Sigmoid colon (tissue), 7 donors: ENCODE data around the gene SLC22A6. TPM values are rescaled to one million over a fixed set of nuclear protein-coding genes. Genes with fewer than 3 reads are reported as not detected.

Experiments
- DNase-seq: peaks from one replicate; pipeline ENCODE4 v3.0.0-alpha.2; 2019
- H3K27ac ChIP-seq, 4 donors: fragments of 200-600 bp; sonication (generic); one replicate each; pipeline ENCODE4 v1.5.1; 2016 to 2019; ENCODE audit warnings: mild to moderate bottlenecking in 1 of 4
- H3K27me3 ChIP-seq, 3 donors: fragments of 200-600 bp; sonication (generic); one replicate each; pipeline ENCODE4 v1.5.1; 2019; ENCODE audit warnings: mild to moderate bottlenecking in 1 of 3
- H3K36me3 ChIP-seq, 4 donors: fragments of 200-600 bp; sonication (generic); one replicate each; pipeline ENCODE4 v1.5.1; 2016 to 2019
- H3K4me1 ChIP-seq, 4 donors: fragments of 200-600 bp; sonication (generic); one replicate each; pipeline ENCODE4 v1.5.1; 2017 to 2019
- H3K4me3 ChIP-seq, 4 donors: fragments of 200-600 bp; sonication (generic); one replicate each; pipeline ENCODE4 v1.5.1; 2017 to 2019; ENCODE audit warnings: mild to moderate bottlenecking in 2 of 4, moderate library complexity in 1 of 4
- H3K9me3 ChIP-seq, 4 donors: fragments of 200-600 bp in 3 of 4; sonication (generic) in 3 of 4; one replicate each; pipeline versions ENCODE4 v1.5.1 to v1.6.1; 2013 to 2019
- EP300 ChIP-seq, 4 donors: sonication (generic); formaldehyde crosslinking; IDR thresholded peaks; one replicate each; pipeline ENCODE4 v1.6.1; 2017; ENCODE audit warnings: antibody characterized with exemption in 4 of 4
- POLR2A ChIP-seq, 2 donors: fragments of 450-650 bp; IDR thresholded peaks; one replicate each; pipeline ENCODE4 v1.6.1; 2016; ENCODE audit warnings: antibody characterized with exemption in 2 of 2, mild to moderate bottlenecking in 2 of 2, moderate library complexity in 2 of 2
- POLR2AphosphoS5 ChIP-seq, 4 donors: sonication (generic); formaldehyde crosslinking; IDR thresholded peaks; one replicate each; pipeline ENCODE4 v1.6.1; 2017; ENCODE audit warnings: antibody characterized with exemption in 4 of 4
- WGBS, 2 donors: extraction: QIAGEN DNeasy Blood & Tissue Kit; methylation state at CpG; one replicate each; pipeline ENCODE4 v1.1.7; 2013; 5-methylcytosine and 5-hydroxymethylcytosine counted together
- intact Hi-C: fragments of 100-400 bp; cut with DNase I; formaldehyde crosslinking; loops from one replicate; pipeline ENCODE4 v1.15.1; 2023
- polyA plus RNA-seq, 3 donors: library from polyadenylated mRNA; stranded (reverse); fragments of 200-250 nt; gene quantifications; one replicate each; pipeline ENCODE4 v1.2.3, GENCODE V29; 2013
- total RNA-seq, 4 donors: library from RNA; depleted of rRNA; stranded (reverse); fragments of >200 nt; gene quantifications; one replicate each; pipeline ENCODE4 v1.1.0, GENCODE V29; 2016
- TF ChIP-seq, protein P1 (sequence below), 4 experiments: fragments of 450-650 bp in 3 of 4; fragments of 200-600 bp in 1 of 4; IDR thresholded peaks; one replicate each; pipeline ENCODE4 v1.5.1; 2016 to 2019; ENCODE audit warnings: antibody characterized with exemption in 4 of 4, mild to moderate bottlenecking in 3 of 4, moderate library complexity in 2 of 4
- donor health status: healthy with polysubstance abuse.
- donor health status: Bipolar disorder and iron deficiency.
- donor health status: healthy.

The SLC22A6 gene
- total and polyA plus RNA-seq, 7 donors: not detected

DNA sequence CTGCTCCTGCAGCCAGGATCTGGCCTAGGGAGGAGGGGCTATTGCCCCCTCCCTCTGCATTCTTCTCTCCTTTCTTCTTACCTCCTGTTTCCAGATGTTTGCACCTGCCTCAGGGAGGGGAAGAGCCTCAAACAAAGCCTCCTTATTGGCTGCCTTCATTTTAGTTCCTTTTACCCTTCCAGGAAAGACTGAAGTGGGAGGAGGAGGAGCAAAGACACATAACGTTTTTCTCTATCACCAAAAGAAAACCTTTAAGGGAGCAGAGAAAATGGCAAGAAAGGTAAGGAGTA, 50.3 kb downstream of the SLC22A6 start:
- no peaks in the 10 kb centered on the region for H3K4me1 ChIP-seq
- no peaks in the 10 kb centered on the region for H3K36me3 ChIP-seq
- 27 to 33% methylated on average over 1 of the region's 1 CpG for WGBS, 2 donors
- intact Hi-C loops: no loop called here
- TF ChIP-seq POLR2AphosphoS5 (IDR thresholded peaks at IDR 0.05) (no peak), EP300 (IDR thresholded peaks at IDR 0.05) (no peak), POLR2A (IDR thresholded peaks at IDR 0.05) (no peak)
- TF ChIP-seq, protein P1, sequence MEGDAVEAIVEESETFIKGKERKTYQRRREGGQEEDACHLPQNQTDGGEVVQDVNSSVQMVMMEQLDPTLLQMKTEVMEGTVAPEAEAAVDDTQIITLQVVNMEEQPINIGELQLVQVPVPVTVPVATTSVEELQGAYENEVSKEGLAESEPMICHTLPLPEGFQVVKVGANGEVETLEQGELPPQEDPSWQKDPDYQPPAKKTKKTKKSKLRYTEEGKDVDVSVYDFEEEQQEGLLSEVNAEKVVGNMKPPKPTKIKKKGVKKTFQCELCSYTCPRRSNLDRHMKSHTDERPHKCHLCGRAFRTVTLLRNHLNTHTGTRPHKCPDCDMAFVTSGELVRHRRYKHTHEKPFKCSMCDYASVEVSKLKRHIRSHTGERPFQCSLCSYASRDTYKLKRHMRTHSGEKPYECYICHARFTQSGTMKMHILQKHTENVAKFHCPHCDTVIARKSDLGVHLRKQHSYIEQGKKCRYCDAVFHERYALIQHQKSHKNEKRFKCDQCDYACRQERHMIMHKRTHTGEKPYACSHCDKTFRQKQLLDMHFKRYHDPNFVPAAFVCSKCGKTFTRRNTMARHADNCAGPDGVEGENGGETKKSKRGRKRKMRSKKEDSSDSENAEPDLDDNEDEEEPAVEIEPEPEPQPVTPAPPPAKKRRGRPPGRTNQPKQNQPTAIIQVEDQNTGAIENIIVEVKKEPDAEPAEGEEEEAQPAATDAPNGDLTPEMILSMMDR (IDR thresholded peaks at IDR 0.05): no peak
- H3K9me3 ChIP-seq: no peaks in the 10 kb centered on the region
- H3K4me3 ChIP-seq: no peak overlapping the region
- H3K27ac ChIP-seq: no peak overlapping the region
- no peak for DNase-seq
- H3K27me3 ChIP-seq: no peaks in the 10 kb centered on the region

DNA sequence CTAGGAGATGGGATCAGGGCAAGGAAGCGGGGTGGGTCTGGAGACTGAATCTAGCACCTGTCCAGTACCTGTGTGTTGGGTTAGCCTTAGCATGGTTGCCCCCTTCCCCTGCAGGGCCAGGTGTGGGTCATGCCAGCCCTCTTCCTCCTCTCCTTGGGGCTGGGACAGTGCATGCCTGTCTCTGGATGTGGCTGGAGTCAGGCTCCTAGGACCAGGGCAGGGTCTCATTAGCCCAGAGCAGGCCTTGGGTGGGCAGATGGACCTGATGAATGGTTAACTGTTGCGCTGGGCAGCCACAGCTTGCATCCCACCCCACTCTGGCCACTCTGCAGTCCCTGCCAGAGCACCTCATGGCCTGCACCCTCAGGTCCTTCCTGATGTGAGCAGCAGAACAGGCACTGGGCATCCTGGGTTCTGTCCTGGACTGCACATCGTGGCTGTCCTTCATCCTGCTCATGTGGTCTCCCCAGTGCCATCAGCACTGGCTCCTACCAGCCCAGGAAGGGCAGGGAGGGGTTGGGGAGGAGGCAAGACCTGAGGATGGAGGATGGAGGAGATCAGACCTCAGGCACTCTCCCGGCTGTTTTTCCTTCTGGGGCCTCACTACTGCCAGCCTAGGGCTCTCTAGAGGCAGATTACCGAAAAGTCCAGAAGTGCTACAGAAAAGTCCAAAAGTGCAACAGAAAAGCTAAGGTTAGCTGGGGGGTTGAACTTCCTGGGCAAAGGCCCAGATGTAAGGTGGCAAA, 50.8 kb downstream of the SLC22A6 start:
- Histone ChIP-seq H3K27ac (no peak overlapping the region), H3K4me3 (no peak overlapping the region), H3K9me3 (no peaks in the 10 kb centered on the region), H3K36me3 (no peaks in the 10 kb centered on the region), H3K27me3 (no peaks in the 10 kb centered on the region), H3K4me1 (no peaks in the 10 kb centered on the region)
- intact Hi-C loops: no loop called here
- TF ChIP-seq POLR2AphosphoS5 (IDR thresholded peaks at IDR 0.05) (no peak), POLR2A (IDR thresholded peaks at IDR 0.05) (no peak)
- no peak for DNase-seq
- 92% methylated on average over 5 of the region's 5 CpGs for WGBS, 2 donors

DNA sequence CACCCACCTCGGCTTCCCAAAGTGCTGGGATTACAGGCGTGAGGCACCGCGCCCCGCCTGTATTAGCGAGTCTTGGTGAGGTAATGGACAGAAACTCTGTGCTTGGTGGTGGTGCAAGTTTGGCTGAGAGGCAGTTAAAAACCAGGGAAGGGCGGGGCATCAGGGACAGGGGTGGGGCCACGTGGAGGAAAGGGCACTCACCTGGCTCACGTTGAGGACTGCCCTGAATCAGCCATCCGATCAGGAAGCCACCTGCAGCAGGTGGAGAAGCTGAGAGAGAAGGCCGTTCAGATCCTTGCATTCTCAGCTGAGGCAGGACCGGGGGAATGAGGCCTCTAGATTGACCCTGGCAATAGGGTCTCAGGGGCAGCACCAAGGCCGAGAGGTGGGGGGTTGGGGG, 51.5 kb downstream of the SLC22A6 start:
- no peaks in the 10 kb centered on the region for H3K36me3 ChIP-seq
- H3K4me1 ChIP-seq: no peaks in the 10 kb centered on the region
- DNase-seq: no peak
- H3K9me3 ChIP-seq: no peaks in the 10 kb centered on the region
- H3K27me3 ChIP-seq: no peaks in the 10 kb centered on the region
- no peak overlapping the region for H3K4me3 ChIP-seq
- no peak for TF ChIP-seq EP300 (IDR thresholded peaks at IDR 0.05)
- no peak for TF ChIP-seq POLR2A (IDR thresholded peaks at IDR 0.05)
- TF ChIP-seq POLR2AphosphoS5 (IDR thresholded peaks at IDR 0.05): no peak
- TF ChIP-seq, protein P1 (IDR thresholded peaks at IDR 0.05): no peak
- 51 to 77% methylated on average over 13 of the region's 13 CpGs for WGBS, 2 donors
- intact Hi-C loops: no loop called here
- no peak overlapping the region for H3K27ac ChIP-seq

DNA sequence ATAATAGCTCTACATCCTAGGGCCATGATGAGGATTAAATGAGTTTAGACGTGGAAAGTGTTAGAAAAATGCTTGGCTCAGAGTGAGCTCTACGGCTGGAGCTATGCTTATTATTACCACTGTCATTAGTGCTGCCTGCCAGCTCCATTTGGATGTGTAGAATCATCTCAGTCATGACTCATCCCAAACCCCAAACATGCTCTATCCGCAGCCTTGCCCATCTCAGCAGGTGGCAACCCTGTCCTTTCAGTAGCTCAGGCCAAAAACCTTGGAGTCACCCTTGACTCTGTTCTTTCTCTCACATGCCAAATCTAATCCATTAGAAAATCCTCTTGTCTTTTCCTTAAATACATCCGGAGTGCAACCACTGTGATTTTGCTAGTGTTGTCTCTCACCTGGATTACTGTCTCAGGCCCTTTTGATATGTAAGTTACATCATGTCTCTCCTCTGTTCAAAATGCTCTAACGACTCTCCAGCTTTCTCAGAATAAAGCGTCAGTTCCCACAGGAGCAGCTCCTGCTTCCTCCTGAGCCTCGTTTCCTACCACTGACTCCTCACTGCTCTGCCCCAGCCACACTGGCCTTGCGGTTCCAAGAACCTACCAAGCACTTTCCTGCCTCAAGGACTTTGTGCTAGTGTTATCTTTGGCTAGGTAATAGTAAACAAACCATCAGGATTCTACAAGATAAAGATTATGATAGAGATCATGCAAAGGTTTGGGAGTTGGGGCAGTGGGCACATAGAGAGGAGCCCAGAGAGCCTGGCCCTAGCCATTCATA, 53.1 kb downstream of the SLC22A6 start:
- Histone ChIP-seq H3K27me3 (peaks cover 7 to 10% (median 9%) of the 10 kb centered on the region in 3 donors), H3K4me3 (no peak overlapping the region), H3K27ac (no peak overlapping the region), H3K4me1 (peaks cover 0 to 4% (median 3%) of the 10 kb centered on the region in 4 donors), H3K36me3 (no peaks in the 10 kb centered on the region), H3K9me3 (no peaks in the 10 kb centered on the region)
- intact Hi-C loops: no loop called here
- no peak for DNase-seq
- 46 to 65% methylated on average over 8 of the region's 8 CpGs for WGBS, 2 donors
- TF ChIP-seq, protein P1 (IDR thresholded peaks at IDR 0.05): no peak
- TF ChIP-seq EP300 (IDR thresholded peaks at IDR 0.05) (no peak), POLR2A (IDR thresholded peaks at IDR 0.05) (no peak), POLR2AphosphoS5 (IDR thresholded peaks at IDR 0.05) (no peak)

DNA sequence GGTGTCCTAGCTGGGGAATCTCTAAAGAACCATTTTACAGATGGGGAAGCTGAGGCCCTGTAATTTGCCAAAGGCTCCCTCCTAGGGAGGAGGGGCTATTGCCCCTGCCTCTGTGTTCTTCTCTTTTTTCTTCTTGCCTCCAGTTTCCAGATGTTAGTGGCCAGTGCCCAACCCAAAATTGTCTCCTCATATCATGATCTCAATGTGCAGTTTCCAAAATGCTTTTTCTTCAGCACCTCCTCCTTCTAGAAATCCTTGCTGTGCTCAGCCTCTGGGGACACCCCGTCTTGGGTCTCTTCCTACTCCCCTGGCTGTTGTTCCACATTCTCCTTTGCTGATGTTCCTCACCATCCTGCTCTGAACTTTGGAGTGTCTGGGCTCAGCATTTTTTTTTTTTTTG, 54.1 kb downstream of the SLC22A6 start:
- WGBS, 2 donors: 58 to 65% methylated on average over 1 of the region's 1 CpG
- peaks cover 0 to 15% (median 13%) of the 10 kb centered on the region in 4 donors for H3K4me1 ChIP-seq
- DNase-seq: no peak
- no peak overlapping the region for H3K4me3 ChIP-seq
- intact Hi-C loops: no loop called here
- peaks cover 17 to 20% (median 19%) of the 10 kb centered on the region in 3 donors for H3K27me3 ChIP-seq
- no peaks in the 10 kb centered on the region for H3K9me3 ChIP-seq
- H3K36me3 ChIP-seq: no peaks in the 10 kb centered on the region
- no peak for TF ChIP-seq EP300 (IDR thresholded peaks at IDR 0.05)
- TF ChIP-seq, protein P1 (IDR thresholded peaks at IDR 0.05): no peak
- H3K27ac ChIP-seq: no peak overlapping the region
